CD4-positive, alpha-beta T cell treated with Interleukin-15 for 1 hour (primary cell): ENCODE results near the gene MFNG.
A peak's percentile ranks its signal among the peaks of the same experiment; 100 is the strongest.
"Not testable (repeated sequence)": the region's sequence is repeated elsewhere in the genome, so short reads cannot be mapped to it uniquely, and the experiment has no call there.

Source experiments
- DNase-seq: peaks from one replicate; pipeline ENCODE4 v3.0.0-alpha.2; 2020

MFNG gene

DNA sequence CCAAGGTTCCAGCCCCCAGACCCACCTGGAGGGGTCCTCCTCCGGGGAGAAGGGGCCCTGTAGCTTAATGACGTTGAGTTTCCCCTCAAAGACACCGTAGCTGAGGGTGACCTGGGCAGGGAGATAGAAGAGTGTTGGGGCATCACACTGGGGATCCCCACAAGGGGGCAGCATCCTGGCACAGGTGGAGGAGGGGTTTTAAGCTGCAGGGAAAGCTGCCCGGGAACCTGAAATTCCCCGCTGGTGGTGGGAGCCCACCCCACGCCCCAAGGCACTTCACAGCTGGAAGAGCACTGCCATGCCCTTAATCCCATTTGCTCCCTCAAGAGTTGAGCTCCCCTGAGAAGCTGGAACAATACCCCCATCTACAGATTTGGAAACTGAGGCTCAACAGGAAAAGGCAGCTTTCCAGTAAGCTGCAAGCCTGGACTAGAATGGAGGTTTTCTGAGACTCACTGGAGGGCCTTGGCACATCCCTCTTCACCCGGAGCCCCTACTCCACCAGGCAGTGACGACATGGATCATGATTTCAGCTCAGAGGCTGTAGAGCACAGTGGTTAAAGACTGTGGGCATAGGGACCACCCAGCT lies 13.7 kb downstream of the MFNG start:
- DNase-seq: peak; percentile 38

GRCh38 chr22:37471727-37472417 lies 14.3 kb downstream of the MFNG start:
- no peak for DNase-seq

DNA sequence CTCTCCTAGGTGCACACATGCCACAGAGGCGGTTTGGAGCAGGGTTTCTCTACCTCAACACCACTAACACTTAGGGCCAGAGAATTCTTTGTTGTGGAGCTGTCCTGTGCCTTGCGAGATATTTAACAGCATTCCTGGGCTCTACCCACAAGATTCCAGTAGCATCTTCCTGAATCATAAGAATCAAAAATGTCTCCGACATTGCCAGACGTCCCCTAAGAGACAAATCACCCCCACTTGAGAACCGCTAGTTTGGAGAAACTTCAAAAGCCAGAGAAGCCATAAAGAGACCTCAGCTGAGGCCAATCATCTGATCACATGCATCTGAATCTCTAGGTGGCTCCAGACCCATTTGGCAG lies 16.1 kb downstream of the MFNG start:
- DNase-seq: no peak

DNA sequence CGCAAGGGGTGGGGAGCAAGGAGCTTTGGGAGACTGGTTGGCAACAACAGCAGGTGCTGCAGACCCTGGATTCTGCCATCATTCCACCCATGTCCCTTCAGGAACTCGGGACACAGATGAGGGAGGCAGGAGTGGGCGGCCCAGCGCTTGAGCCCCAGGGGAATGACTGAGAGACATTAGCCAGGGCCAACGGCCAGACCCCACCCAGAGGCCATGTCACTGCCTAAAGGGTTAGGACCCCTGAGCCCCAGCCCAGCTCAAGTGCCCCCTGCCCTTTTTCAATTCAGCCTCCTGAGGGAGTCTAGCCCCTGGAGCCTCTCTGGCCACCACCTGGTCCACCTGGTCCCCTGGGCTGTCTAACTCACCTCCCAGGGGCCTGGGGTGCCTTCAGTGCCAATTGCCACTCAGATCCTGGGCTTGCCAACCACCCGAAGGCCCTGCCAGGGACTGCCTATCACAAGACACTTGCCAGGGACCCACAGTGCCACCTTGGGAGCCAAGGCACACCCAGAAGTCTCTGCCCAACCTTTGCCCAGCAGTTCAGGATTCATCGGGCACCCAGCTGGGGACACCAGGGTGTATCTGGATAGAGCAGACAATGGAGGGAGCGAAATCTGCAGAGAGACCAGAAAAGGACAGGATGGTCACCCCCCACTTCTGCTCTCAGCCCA lies 16.6 kb downstream of the MFNG start:
- no peak for DNase-seq

DNA sequence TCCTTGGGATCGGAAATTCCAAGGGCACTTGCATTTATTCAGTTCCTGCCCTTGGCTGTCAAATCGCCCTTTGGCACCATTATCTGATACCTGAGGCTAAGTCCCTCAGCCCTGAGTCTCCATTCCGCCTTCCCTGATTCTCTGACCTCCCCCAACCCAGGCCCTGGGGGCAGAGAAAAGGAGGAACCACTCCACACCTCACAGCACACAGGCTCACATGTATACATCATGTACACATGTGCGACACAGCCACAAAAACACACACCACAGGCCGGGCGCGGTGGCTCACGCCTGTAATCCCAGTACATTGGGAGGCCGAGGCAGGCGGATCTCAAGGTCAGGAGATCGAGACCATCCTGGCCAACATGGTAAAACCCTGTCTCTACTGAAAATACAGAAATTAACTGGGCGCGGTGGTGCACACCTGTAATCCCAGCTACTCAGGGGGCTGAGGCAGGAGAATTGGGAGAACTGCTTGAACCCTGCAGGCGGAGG lies 17.9 kb downstream of the MFNG start:
- DNase-seq: not testable (repeated sequence)

DNA sequence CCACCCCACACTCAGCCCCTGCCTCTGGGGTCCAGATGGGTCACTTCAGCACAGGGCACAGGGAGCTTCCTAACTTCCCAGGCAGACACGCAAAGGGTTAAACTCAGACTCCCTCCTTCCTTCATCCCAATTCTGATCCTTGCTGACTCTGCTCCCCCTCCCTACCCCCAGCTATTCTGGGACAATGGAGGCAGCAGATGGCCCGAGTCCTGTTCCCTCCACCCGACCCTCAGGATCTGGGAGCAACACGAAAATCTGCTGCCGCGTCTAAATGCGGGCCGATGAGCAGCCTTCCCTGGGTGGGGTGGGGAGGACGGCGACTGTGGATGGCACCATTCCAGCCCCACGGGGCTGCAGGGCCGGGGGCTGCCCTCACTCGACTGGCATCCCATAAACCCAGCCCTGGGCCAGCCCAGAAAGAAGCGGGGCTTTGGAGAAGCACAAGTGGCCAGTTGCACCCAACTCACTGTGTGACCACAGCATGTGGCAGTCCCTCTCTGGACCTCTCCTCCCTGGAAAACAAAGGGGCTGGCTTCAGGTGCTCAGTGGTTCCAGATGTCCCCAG lies 18.7 kb downstream of the MFNG start:
- DNase-seq: no peak

DNA sequence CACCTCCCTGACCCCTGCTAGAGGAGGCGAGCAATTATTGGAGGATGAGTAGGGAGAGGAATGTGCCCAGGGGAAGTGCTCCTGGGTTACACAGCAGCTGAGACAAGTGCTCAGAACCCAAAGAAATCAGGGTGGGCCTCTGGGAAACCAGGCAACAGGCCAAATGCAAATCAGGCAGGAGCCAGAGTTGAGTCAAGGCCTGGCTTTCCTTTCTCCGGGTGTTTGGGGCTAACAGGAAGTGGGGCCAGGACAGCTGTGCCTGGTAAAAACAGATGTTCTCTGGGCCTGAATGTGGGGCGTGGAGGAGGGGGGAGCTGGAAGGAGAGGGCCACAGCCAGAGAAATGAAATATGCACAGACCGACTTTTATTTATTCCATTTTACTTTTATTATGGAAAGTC lies 22.0 kb downstream of the MFNG start:
- DNase-seq: no peak

DNA sequence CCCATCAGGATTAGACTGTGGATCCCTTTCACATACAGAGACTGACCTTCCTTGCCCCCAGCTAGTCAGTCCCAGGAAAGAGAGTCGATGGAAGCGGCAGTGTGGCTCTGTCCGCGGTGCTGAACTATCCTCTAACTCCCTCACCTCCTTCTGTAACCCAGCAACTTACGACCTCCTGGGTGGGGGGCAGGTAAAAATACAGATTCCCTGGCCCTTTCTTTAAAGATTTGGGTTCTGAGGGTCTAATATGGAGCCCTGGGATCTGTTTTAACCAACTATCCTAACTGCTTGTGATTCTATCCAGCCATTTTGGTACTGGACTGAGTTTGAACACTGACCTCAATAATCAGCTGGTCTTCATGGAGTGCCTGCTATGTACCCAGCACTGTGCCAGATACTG lies 23.2 kb downstream of the MFNG start:
- no peak for DNase-seq

GRCh38 chr22:37462436-37462835 lies 23.7 kb downstream of the MFNG start:
- DNase-seq: no peak

DNA sequence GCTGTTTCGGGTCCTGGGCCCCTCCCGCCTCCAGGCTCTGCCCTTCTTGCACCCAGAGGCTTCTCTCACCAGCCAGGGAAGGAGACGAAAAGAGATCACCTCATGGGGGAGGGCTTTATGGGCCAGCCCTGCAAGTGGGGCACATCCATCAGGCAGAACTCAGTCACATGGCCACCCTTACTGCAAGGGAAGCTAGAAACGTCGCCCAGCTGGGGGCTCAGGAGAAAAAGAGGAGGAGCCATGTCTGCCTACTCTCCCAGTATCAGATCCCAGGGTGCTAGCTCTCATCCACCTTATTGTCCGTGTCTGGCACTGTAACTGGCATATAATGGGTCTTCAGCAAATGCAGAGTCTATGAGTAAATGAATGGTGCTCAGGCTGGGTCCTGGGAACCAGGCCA lies 24.2 kb downstream of the MFNG start:
- no peak for DNase-seq

GRCh38 chr22:37460684-37461083 lies 25.5 kb downstream of the MFNG start:
- DNase-seq: no peak

- no peak for DNase-seq
Observed at GRCh38 chr22:37459206-37459605, 27.0 kb downstream of the MFNG start.

GRCh38 chr22:37457093-37457893 lies 28.9 kb downstream of the MFNG start:
- peak; percentile 75 for DNase-seq

DNA sequence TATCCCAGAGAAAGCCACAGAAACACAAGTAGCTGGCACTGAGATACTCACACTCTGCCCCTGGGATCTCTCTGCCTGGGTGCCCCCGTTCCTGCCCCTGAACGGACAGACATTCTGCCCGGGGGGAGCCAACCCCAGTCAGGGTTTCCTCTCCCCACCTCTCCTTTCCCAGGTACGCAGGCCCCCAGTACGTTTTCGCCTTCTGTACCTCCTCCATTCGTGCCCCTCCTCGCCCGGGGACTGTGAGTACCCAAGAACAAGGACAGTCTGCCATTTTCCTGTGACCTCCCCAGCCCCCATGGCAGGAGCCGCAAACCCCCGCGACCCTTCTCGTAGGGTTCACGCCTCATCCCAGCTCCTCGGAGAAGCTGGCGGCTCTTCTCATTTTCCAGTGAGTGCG lies 29.8 kb downstream of the MFNG start:
- no peak for DNase-seq

GRCh38 chr22:37455896-37456295 lies 30.3 kb downstream of the MFNG start:
- DNase-seq: no peak

DNA sequence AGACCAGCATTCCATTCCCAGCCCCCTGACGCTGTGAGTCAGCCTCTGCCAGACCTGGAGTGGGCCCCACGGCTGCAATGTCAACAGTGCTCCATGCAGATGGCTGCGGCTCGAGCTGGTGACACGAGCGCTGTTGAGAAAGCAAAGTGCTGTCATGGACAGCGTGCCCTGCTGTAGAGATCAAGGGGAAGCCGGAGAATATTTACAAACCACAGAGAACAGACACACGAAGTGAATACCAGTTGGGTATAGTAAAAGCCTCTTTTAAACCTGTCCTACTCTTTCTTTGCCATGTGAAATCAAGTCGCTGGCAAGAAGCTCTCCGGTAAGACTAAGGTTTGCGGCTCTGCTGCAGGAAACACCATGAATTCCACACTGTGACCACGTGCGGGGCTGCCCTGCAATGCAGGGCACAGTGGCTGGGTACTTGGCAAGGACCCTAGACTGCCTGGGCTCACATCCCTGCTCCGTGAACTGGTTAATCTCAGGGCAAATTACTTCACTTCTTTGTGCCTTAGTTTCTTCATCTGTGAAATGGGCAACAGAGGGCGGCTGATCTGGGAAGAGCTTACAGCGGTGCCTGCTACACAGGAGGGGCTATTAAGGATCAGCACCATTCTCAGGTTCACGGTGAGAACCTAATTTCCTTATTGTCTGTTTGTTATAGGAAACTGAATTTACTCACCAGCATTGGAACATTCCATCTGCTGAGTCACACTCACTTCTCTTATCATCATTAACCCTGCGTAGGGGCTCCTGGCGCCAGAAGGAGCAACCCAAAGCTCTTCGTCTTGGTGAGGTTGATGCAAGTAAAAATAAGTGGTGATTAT lies 31.1 kb downstream of the MFNG start:
- DNase-seq: no peak

GRCh38 chr22:37453696-37454095 lies 32.5 kb downstream of the MFNG start:
- no peak for DNase-seq

DNA sequence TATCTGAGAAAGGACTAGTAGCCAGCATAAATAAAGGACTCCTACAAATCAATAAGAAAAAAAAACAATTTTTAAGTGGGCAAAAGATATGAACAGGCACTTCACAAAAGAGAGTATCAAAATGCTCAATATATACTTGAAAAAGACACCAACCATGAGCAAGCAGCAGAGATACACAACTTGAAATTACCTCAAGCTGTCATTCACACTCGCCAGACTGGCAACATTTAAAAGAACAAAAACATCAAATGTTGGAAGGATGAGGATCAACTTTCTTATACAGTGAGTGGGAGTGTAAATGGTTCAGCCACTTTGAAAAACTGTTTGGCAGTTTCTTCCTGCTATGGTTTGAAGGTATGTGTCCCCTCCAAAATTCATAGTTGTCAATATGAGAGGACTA lies 35.0 kb downstream of the MFNG start:
- no peak for DNase-seq

- DNase-seq: no peak
Observed at GRCh38 chr22:37449331-37450001, 36.7 kb downstream of the MFNG start.

- no peak for DNase-seq
Observed at GRCh38 chr22:37448516-37449127, 37.6 kb downstream of the MFNG start.

DNA sequence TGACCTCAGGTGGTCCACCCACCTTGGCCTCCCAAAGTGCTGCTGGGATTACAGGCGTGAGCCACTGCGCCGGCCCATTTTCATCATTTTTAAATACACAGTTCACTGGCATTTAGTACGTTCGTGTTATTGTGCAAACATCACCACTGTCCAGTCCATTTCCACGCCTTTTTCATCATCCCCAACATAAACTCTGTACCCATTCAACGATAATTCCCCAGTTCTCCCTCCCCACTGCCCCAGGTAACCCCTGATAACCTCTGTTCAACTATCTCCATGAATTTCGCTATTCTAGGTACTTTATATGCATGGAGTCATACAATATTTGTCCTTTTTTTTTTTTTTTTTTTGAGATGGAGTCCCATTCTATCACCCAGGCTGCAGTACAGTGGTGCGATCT lies 40.7 kb downstream of the MFNG start:
- DNase-seq: no peak
